HCT116 (cell line): ENCODE measurements around the gene PHYKPL. TPM values are rescaled to one million over a fixed set of nuclear protein-coding genes. Genes with fewer than 3 reads are reported as not detected.

Source experiments
- ATAC-seq: fragments of 200-7000 bp; cut with Tn5 transposase; 2 replicates; pipeline ENCODE4 v1.9.1; 2020; ENCODE audit warnings: mild to moderate bottlenecking, moderate library complexity
- BruUV-seq: library from RNA; stranded (reverse); fragments of 400-500 nt; replicated peaks from 2 replicates; lab custom pipeline; 2021; lab: Mats Ljungman, UMichigan
- CTCF ChIA-PET: fragments of 300-600 bp; sonication (Branson Sonifier 250); formaldehyde crosslinking; loops from one replicate; lab custom pipeline; 2021; ENCODE audit warnings: antibody characterized with exemption; lab: Charles Lee
- POLR2A ChIA-PET: fragments of 300-600, 350-600 bp; sonication (Branson Sonifier 250); formaldehyde crosslinking; loops from one replicate; lab custom pipeline; 2021; ENCODE audit warnings: antibody characterized with exemption; lab: Charles Lee
- RAD21 ChIA-PET, 2 experiments: fragments of 300-600 bp; sonication (Branson Sonifier 250); formaldehyde crosslinking; loops; one replicate each; lab custom pipeline; 2023; ENCODE audit warnings: low total read pairs in 2 of 2; ENCODE audit not compliant: uncharacterized antibody in 2 of 2, unreplicated experiment in 2 of 2, low non-redundant PET in 1 of 2; lab: Charles Lee
- DNase-seq: peaks from one replicate; pipeline ENCODE4 v3.0.0-alpha.2; 2010; ENCODE audit warnings: low read depth, low spot score
- H2AFZ ChIP-seq: fragments of 200-600 bp; shearing (Covaris generic), sonication (generic); 2 replicates; pipeline ENCODE4 v1.6.1; 2017; ENCODE audit warnings: low read depth, mixed run types, mixed read lengths, antibody characterized with exemption, low read length; ENCODE audit not compliant: poor library complexity, severe bottlenecking
- H3K27ac ChIP-seq: 2 replicates; pipeline ENCODE4 v1.5.1; 2012; ENCODE audit warnings: low read depth, low read length
- H3K27me3 ChIP-seq: fragments of 200-600 bp; sonication (generic); 2 replicates; pipeline ENCODE4 v1.6.1; 2016; ENCODE audit warnings: mixed run types, low read length, mixed read lengths; ENCODE audit not compliant: insufficient read depth
- H3K36me3 ChIP-seq, 2 experiments: fragments of 200-500 bp in 1 of 2; fragments of 200-600 bp in 1 of 2; sonication (Bioruptor generic) in 1 of 2; sonication (generic) in 1 of 2; 2 replicates each; pipeline versions ENCODE4 v1.5.1 to v1.6.1; 2014 to 2016; ENCODE audit warnings: low read length in 2 of 2, inconsistent platforms in 1 of 2, mixed read lengths in 1 of 2, mixed run types in 1 of 2; ENCODE audit not compliant: insufficient read depth in 2 of 2, control insufficient read depth in 1 of 2
- H3K4me1 ChIP-seq, 2 experiments: fragments of 200-600 bp in 1 of 2; sonication (generic) in 1 of 2; 2 replicates each; pipeline versions ENCODE4 v1.5.1 to v1.6.1; 2012 to 2017; ENCODE audit warnings: low read length in 2 of 2, inconsistent platforms in 1 of 2, mild to moderate bottlenecking in 1 of 2, mixed read lengths in 1 of 2, mixed run types in 1 of 2, moderate library complexity in 1 of 2; ENCODE audit not compliant: insufficient read depth in 2 of 2, control insufficient read depth in 1 of 2
- H3K4me2 ChIP-seq: fragments of 200-600 bp; sonication (generic); 2 replicates; pipeline ENCODE4 v1.6.1; 2017; ENCODE audit warnings: mixed run types, low read length, mixed read lengths
- H3K4me3 ChIP-seq, 2 experiments: fragments of 200-600 bp in 1 of 2; sonication (generic) in 1 of 2; replicated peaks in 1 of 2; 2 replicates each; pipeline ENCODE4 v1.5.1; 2011 to 2016; ENCODE audit warnings: low read length in 2 of 2, control low read depth in 1 of 2, low read depth in 1 of 2, mild to moderate bottlenecking in 1 of 2, mixed read lengths in 1 of 2, mixed run types in 1 of 2
- H3K79me2 ChIP-seq: fragments of 200-600 bp; sonication (generic); 2 replicates; pipeline ENCODE4 v1.6.1; 2017; ENCODE audit warnings: mild to moderate bottlenecking, mixed run types, low read length, moderate library complexity, mixed read lengths; ENCODE audit not compliant: insufficient read depth
- H3K9ac ChIP-seq: fragments of 200-600 bp; sonication (generic); 2 replicates; pipeline ENCODE4 v1.6.1; 2016; ENCODE audit warnings: low read length, mixed read lengths
- H3K9me2 ChIP-seq: fragments of 200-600 bp; sonication (generic), shearing (Covaris generic); 2 replicates; pipeline ENCODE4 v1.6.1; 2017; ENCODE audit warnings: mixed run types, mild to moderate bottlenecking, moderate library complexity; ENCODE audit not compliant: insufficient read depth
- H3K9me3 ChIP-seq, 2 experiments: fragments of 200-500 bp in 1 of 2; fragments of 200-600 bp in 1 of 2; sonication (Bioruptor generic) in 1 of 2; sonication (generic) in 1 of 2; 2 replicates each; pipeline ENCODE4 v1.6.1; 2014 to 2017; ENCODE audit warnings: low read length in 2 of 2, mixed read lengths in 2 of 2, inconsistent platforms in 1 of 2, low read depth in 1 of 2, mild to moderate bottlenecking in 1 of 2, mixed run types in 1 of 2, moderate library complexity in 1 of 2; ENCODE audit not compliant: control insufficient read depth in 1 of 2, insufficient read depth in 1 of 2
- H4K20me1 ChIP-seq: fragments of 200-600 bp; sonication (generic), shearing (Covaris generic); 2 replicates; pipeline ENCODE4 v1.6.1; 2017; ENCODE audit warnings: mixed run types, mild to moderate bottlenecking, moderate library complexity; ENCODE audit not compliant: insufficient read depth
- CTCF ChIP-seq, 3 experiments: fragments of 200-600 bp in 1 of 3; sonication (generic) in 1 of 3; IDR thresholded peaks in 2 of 3; conservative IDR thresholded peaks in 1 of 3; 2 replicates each; pipeline ENCODE4 v1.5.1; 2012 to 2017; ENCODE audit warnings: low read depth in 2 of 3, low read length in 2 of 3, antibody characterized with exemption in 1 of 3, borderline replicate concordance in 1 of 3, control low read depth in 1 of 3, mild to moderate bottlenecking in 1 of 3, mixed read lengths in 1 of 3, mixed run types in 1 of 3, moderate library complexity in 1 of 3; ENCODE audit not compliant: insufficient read depth in 1 of 3
- REST ChIP-seq: IDR thresholded peaks from 2 replicates; pipeline ENCODE4 v1.6.1; 2012; ENCODE audit warnings: low read depth
- intact Hi-C: fragments of 100-400 bp; cut with micrococcal nuclease; formaldehyde crosslinking; loops from 2 replicates; pipeline ENCODE4 v1.10.0; 2022
- total RNA-seq: library from RNA; stranded (reverse); gene quantifications from one replicate; pipeline ENCODE4 v1.2.1, GENCODE V29; 2021; ENCODE audit not compliant: unreplicated experiment

PHYKPL gene
- total RNA-seq, 1 experiment from 2014 or later, result 57.8 TPM

DNA sequence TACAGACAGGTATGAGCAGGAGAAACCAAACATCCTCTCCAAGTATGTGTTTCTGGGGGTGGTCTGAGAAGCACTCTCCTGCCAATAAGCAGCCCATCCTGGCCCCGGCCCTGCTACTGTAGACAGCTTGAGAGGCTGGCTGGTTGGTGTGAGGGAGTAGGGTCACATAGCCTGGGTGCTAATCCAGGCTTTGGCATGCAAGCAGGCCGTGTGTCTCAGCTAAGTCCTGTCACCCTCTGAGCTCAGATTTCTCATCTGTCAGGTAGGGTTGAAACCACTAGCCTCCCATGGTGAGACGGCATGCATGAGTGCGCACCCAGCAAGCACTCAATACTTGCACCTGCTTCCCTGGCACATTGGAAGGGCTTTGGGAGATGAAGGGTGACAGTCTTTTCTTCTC is 49.8 kb upstream of the PHYKPL start:
- DNase-seq, result no peak
- no peak for TF ChIP-seq CTCF (IDR thresholded peaks at IDR 0.05 in 2 of 3, conservative IDR thresholded peaks at IDR 0.05 in 1 of 3; ENCODE audit: borderline replicate concordance in 1 of 3, insufficient read depth in 1 of 3, low read depth in 2 of 3, low read length in 2 of 3)
- TF ChIP-seq REST, result no peak
- peaks cover 0 to 4% of the 10 kb centered on the region in 2 experiments; a peak in 2 of 4 replicates for H3K4me1 ChIP-seq
- H3K27ac ChIP-seq, result no peak overlapping the region
- ChIA-PET RAD21 (no interaction called here), CTCF (interaction anchor here (0.6 kb wide), 1 partner anchor 1594 kb away, joined by 3 read pairs; no protein-coding TSS in a partner anchor), POLR2A (no interaction called here)
- H3K79me2 ChIP-seq, result no peaks in the 10 kb centered on the region
- H3K27me3 ChIP-seq, result no peaks in the 10 kb centered on the region
- intact Hi-C loops, result no loop called here
- H4K20me1 ChIP-seq, result no peaks in the 10 kb centered on the region
- ATAC-seq, result no peak
- no peak overlapping the region for H3K4me2 ChIP-seq
- no peaks in the 10 kb centered on the region for H3K36me3 ChIP-seq
- H3K9me2 ChIP-seq, result no peaks in the 10 kb centered on the region
- BruUV-seq, result no TSS peak
- H3K9me3 ChIP-seq, result peaks cover 0 to 11% of the 10 kb centered on the region in 2 experiments; a peak in 1 of 4 replicates
- no peak overlapping the region for H2AFZ ChIP-seq
- no peak overlapping the region for H3K9ac ChIP-seq
- H3K4me3 ChIP-seq, result no peak overlapping the region
